HG03095 (cell line): Measurements from ENCODE around the gene KMT2C.
"Not testable (repeated sequence)": the region's sequence is repeated elsewhere in the genome, so short reads cannot be mapped to it uniquely, and the experiment has no call there.

Experiments used
- ATAC-seq: cut with Tn5 transposase; IDR thresholded peaks from one replicate; pipeline ENCODE4 v1.9.1; 2021; ENCODE audit warnings: moderate library complexity; ENCODE audit not compliant: unreplicated experiment

Gene KMT2C

GRCh38 chr7:152406491-152406890, 29.3 kb downstream of the KMT2C start:
- ATAC-seq: no peak

- not testable (repeated sequence) for ATAC-seq
These were observed 29.8 kb downstream of the KMT2C start for GRCh38 chr7:152406030-152406429.

DNA sequence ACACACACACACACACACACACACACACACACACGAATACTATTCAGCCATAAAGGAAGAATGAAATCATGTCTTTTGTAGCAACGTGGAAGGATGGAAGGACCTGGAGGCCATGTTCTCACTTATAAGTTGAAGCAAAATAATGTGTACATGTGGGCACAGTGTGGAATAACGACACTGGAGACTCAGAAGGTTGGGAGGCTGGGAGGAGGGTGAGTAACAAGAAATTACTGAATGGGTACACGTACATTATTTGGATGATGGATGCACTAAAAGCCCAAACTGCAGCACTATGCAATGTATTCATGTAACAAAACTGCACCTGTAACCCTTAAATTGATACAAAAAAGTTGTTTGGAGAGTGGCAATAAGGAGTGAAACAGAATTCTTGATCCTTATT, 32.1 kb downstream of the KMT2C start:
- ATAC-seq: no peak

DNA sequence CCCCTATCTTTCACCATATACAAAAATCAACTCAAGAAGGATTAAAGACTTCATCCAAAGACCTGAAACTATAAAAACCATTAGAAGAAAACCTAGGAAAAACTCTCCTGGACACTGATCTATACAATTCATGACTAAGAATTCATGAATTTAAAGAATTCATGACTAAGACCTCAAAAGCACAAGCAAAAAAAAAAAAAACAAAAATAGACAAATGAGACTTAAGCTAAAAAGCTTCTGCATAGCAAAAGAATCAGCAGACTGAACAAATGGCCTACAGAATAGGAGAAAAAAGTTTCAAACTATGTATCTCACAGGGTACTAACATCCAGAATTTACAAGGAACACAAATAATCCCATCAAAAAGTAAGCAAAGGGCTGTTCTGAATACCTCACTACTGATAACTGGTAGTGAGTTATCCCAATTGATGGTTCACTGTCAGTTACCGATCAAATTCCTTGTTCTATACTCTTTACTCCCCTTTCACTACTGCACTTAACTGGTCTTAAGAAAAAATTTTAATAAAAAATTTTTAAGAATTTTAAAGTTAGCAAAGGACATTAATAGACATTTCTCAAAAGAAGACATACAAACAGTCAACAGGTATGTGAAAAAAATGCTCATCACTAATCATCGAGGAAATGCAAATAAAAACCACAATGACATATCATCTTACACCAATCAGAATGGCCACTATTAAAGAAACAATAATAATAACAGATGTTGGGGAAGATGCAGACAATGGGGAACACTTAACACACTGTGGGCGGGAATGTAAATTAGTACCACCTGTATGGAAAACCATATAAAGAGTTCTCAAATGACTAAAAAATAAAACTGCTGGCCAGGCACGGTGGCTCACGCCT, 33.2 kb downstream of the KMT2C start:
- no peak for ATAC-seq

GRCh38 chr7:152399344-152399743, 36.5 kb downstream of the KMT2C start:
- ATAC-seq: no peak

GRCh38 chr7:152395112-152395511, 40.7 kb downstream of the KMT2C start:
- ATAC-seq: no peak

GRCh38 chr7:152394214-152394613, 41.6 kb downstream of the KMT2C start:
- not testable (repeated sequence) for ATAC-seq

DNA sequence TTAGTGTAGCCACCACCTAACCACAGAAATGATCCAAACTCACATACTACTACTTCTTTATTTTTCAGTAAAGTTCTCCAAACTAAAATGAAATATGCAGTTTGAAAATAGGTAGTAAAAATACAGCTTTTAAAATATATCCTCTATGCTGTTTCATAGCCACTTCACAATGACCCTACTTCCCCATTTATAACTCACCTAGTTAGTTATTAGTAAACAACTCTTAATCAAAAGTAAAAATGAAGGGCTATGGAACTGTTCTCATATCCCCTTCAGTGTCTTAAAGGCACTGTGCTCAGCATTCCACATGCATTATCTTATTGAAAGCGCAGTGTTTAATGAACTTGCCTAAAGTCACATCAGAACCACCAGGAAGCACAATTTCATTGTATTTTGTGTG, 43.5 kb downstream of the KMT2C start:
- ATAC-seq: peak; percentile 49

DNA sequence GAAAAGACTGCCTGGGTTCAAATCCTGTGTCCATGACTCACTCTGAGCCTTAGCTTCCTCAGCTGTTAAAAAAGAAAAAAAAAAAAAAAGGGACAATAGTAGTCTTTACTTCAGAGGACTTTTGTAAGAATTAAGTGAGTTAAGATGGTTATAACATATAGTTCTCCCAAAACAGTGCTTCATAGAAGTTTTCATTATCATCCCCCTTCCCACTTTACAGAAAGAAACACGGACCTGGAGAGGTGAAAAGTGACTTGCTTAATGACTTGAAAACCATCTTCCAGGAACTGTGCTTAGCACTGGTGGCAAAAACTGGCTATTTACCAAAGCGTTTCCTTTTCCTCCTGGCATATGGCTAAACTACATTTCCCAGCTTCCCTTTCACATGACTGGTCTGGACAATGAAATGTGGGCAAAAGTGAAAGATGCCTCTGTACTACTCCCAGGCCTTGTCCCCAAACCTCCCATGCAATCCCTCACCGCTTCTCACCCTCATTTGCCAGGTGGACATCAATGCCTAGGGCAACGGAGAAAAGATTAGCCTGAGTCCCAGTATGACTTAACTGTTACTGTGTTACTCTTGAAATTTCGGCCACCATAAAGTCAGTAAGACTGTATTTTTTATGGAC, 49.6 kb downstream of the KMT2C start:
- not testable (repeated sequence) for ATAC-seq

DNA sequence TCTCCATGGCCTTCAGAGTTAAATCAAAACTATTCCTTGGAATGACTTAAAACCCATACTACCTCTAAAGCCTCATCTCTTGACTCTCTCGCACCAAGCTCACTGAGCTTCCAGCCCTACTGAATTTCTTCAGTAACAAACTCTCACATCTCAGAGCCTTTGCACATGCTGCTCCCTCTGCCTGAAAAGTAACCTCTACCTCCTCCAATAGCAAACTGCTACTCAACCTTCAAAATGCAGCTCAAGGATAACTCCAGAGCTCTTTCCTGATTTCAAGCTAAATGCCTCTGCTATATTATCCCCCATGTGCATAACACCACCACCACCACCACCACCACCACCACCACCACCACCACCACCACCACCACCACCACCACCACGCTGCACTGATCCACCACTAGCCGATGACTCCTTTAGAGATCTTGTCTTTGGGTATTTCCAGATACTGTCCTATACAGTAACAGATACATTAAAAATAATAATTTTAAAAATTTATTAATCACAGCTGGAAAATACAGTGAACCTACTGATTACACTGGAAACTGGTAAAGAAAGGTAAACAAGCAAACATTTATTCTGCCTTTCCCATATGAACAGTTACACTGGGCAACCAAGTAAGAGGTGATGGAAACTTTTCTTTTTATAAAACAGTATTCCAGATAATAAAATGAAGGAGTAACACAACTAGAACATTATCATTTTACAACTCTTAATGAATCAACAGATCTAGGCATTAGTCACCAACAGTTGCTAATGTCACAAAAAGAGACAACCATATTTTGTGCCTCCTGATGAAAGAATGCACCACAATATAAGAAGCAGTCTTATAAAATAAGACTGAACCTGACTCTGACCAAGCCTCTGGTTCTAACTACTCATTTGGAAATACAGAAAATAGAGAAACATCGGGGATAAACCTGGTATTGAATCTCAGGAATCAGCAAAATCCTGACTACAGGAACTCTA, 51.3 kb downstream of the KMT2C start:
- not testable (repeated sequence) for ATAC-seq

DNA sequence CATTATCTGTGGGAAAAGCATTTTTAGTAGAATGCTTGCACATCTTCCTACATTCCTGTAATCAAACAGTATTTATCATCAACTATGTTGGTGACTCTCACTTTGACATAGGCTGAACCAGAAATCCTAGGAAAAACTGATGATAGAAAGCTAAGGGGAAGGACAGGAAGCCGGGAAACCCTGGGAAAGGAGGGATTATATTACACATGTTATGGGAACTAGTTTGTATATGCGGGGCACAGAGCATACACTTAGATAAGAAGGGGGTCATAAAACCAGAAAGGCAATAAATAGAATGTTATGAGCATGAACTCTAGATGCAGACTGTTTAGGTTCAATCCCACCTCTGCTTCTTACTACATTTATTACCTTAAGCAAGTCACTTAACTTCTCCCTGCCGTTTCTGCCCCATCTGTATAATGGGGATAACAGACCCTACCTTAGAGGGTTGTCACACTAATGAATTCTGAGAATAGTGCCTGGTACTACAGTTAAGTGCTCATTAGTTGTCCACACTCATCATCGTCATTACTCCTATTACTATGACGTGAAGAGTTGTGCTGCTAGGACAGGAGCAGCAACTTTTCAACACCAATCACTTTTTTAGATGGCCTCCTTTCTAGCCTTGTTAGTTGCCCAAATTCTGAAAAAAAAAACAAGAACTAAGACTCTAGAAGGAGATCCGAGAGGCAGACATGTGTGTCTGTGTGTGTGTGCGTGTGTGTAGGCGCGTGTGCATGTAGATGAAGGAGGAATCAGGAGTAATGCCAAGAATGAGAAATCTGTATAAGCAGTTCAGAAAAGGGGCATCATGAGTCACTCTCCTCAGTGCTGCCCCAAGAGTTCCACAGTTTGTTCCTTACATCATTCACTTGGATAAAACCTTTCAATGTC, 52.2 kb downstream of the KMT2C start:
- ATAC-seq: no peak

- no peak for ATAC-seq
These were observed 53.6 kb downstream of the KMT2C start for GRCh38 chr7:152382244-152382643.

DNA sequence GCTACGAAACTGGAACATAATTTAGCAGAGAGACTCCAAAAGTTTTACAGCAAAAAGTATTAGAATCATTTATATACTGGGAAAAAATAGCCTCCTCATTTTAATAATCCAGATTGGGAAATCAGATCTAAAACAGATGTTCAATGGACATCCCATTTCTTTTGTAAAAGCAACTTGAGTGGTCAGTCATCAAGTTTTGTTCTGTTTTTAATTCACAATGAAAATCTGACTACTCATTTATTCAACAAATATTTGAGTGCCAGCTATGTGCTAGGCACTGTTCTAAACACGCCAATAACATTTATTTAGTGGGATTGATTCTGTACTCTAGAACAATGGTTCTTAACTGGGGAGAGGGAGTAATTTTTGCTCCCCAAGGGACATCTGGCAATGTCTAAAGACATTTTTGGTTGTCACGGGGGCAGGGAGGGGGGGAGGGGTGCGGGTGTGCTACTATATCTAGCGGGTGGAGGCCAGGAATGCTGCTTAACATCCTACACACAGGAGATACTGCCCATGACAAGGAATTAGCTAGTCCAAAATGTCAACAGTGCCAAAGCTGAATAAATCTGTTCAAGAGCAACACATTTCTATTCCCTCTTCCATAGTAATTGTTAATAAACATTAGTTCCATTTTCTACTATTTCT, 54.7 kb downstream of the KMT2C start:
- not testable (repeated sequence) for ATAC-seq

DNA sequence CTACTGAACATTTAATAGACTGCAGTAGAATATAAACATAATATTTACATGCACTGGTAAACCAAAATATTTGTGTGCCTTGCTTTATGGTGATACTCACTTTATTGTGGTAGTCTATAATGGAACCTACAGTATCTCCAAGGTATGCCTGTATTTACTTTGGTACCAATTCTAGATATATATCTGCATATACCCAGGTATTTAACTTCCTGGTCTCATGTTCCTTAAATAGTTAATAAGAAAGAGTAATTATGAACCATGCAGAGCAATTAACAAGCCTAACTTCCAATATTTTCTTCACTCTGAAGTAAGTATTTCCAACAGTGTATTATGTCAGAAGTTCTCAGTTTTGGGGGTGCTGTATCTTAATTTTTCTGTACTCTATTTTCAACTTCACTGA, 57.3 kb downstream of the KMT2C start:
- ATAC-seq: not testable (repeated sequence)

DNA sequence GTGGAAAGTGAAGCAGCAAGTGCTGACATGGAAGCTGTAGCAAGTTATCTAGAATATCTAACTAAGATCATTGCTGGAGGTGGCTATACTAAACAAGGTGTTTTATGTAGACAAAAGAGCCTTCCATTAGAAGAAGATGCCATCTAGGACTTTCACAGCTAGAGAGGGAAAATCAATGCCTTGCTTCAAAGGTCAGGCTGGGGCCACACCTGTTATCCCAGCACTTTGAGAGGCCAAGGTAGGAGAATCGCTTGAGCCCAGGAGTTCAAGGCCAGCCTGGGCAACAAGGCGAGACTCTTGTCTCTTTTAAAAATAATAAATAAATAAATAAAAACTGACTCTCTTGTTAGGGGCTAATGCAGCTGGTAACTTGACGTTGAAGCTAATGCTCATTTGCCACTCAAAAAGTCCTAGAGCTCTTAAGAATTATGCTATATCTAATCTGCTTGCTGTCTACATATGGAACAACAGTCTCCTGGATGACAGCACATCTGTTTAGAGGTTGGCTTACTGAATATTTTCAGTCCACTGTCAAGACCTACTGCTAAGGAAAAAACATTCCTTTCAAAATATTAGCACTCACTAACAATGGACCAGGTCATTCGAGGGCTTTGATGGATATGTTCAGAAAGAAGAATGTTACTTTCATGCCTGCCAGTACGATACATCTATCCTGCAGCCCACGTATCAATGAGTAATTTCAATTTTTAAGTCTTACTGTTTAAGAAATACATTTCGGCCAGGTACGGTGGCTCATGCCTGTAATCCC, 58.9 kb downstream of the KMT2C start:
- ATAC-seq: not testable (repeated sequence)

DNA sequence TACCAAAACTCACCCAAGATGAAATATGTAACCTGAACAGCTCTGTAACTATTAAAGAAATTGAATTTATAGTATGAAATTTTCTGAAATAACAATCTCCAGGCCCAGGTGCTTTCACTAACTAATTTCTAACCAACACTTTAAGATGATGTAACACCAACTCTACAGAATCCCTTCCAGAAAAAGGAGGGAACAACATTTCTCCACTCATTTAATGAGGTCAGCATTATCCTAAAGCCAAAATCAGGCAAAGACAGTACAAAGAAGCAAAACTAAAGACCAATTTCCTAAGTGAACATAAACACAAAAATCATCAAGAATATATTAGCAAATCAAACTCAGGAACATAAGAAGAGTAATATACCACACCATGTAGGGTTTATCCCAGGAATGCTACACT, 65.5 kb downstream of the KMT2C start:
- ATAC-seq: no peak

DNA sequence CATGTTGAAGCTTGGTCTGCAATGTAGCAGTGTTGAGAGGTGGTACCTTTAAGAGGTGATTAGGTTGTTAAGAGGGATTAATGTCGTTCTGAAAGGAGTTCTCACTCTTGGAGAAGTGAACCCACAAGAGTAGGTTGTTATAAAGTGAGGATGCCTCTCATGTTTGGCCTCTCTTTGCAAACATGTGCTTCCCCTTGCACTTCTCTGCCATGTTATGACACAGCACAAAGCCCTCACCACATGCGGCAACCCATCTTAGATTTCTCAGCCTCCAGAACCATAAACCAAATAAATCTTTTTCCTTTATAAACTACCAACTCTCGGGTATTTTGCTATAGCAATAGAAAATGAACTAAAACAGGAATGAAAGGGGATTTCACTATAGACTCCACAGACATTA, 66.3 kb downstream of the KMT2C start:
- ATAC-seq: no peak

DNA sequence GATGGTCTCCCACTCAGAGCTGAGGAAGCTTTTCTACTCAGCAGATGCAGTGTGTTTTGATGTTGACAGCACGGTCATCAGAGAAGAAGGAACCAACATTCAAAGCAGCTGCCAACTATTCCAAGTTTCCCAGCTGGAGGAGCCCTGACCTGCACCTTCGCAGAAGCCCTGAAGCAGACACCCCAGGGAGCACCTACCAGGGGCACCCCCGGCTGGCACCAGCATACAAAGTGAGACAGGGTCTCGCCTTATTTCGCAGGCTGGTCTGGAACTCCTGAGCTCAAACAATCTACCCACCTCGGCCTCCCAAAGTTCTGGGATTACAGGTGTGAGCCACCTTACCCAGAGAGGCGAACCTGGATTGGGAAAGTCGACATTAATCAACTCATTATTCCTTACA, 68.6 kb downstream of the KMT2C start:
- no peak for ATAC-seq

- ATAC-seq: no peak
These were observed 69.1 kb downstream of the KMT2C start for GRCh38 chr7:152366662-152367061.
